CD1c-positive myeloid dendritic cell (primary cell): ENCODE results near the gene ERF.

Experiments
- DNase-seq: peaks from one replicate; pipeline ENCODE4 v3.0.0-alpha.2; 2016; ENCODE audit errors: extremely low spot score

ERF gene

GRCh38 chr19:42254089-42254849 lies 659 bp downstream of the ERF start:
- DNase-seq, result peak; percentile 88

GRCh38 chr19:42253245-42254088 lies 1.5 kb downstream of the ERF start:
- peak; percentile 43 for DNase-seq

- DNase-seq, result peak; percentile 51
These were observed 2.3 kb downstream of the ERF start for GRCh38 chr19:42252365-42253244.

- DNase-seq, result no peak
These were observed 3.2 kb downstream of the ERF start for GRCh38 chr19:42251572-42252358.

- no peak for DNase-seq
These were observed 4.0 kb downstream of the ERF start for GRCh38 chr19:42250666-42251531.

GRCh38 chr19:42250183-42250665 lies 4.7 kb downstream of the ERF start:
- DNase-seq, result no peak

- DNase-seq, result no peak
These were observed 5.2 kb downstream of the ERF start for GRCh38 chr19:42249769-42250168.

- DNase-seq, result no peak
These were observed 5.7 kb downstream of the ERF start for GRCh38 chr19:42249149-42249750.

GRCh38 chr19:42248270-42249148 lies 6.4 kb downstream of the ERF start:
- no peak for DNase-seq

GRCh38 chr19:42247640-42248199 lies 7.2 kb downstream of the ERF start:
- no peak for DNase-seq

- DNase-seq, result no peak
These were observed 7.8 kb downstream of the ERF start for GRCh38 chr19:42246922-42247639.

- DNase-seq, result peak; percentile 34
These were observed 8.6 kb downstream of the ERF start for GRCh38 chr19:42246143-42246921.

GRCh38 chr19:42245231-42245630 lies 9.7 kb downstream of the ERF start:
- DNase-seq, result no peak

- peak; percentile 97 for DNase-seq
These were observed 10.3 kb downstream of the ERF start for GRCh38 chr19:42244347-42245220.

GRCh38 chr19:42242512-42243409 lies 12.2 kb downstream of the ERF start, which contains the start of gene GSK3A:
Gene GSK3A, minus strand, starts transcription at chr19:42242602. Its CDS starts 137 bp downstream, at chr19:42242465.
- peak; percentile 98 for DNase-seq
